IPS-20b (cell line): ENCODE results near the gene CYB5B.

ENCODE experiments used
- H3K27ac ChIP-seq: one replicate; pipeline ENCODE4 v1.5.1; 2013; ENCODE audit warnings: low read length
- H3K27me3 ChIP-seq: 2 replicates; pipeline ENCODE4 v1.6.1; 2013; ENCODE audit warnings: mild to moderate bottlenecking, low read length, inconsistent platforms; ENCODE audit not compliant: insufficient read depth
- H3K36me3 ChIP-seq: 2 replicates; pipeline ENCODE4 v1.6.1; 2013; ENCODE audit warnings: low read depth, mild to moderate bottlenecking, inconsistent platforms, low read length, moderate library complexity; ENCODE audit not compliant: insufficient read depth
- H3K4me1 ChIP-seq: 2 replicates; pipeline ENCODE4 v1.6.1; 2013; ENCODE audit warnings: mild to moderate bottlenecking, control low read depth, inconsistent platforms, low read length, moderate library complexity; ENCODE audit not compliant: insufficient read depth
- H3K4me3 ChIP-seq: 2 replicates; pipeline ENCODE4 v1.5.1; 2013; ENCODE audit warnings: mild to moderate bottlenecking, low read length, inconsistent platforms
- H3K9ac ChIP-seq: 2 replicates; pipeline ENCODE4 v1.6.1; 2013; ENCODE audit warnings: low read depth, mild to moderate bottlenecking, inconsistent platforms, low read length, moderate library complexity
- H3K9me3 ChIP-seq: 2 replicates; pipeline ENCODE4 v1.6.1; 2013; ENCODE audit warnings: mild to moderate bottlenecking, low read depth, low read length, inconsistent platforms; ENCODE audit not compliant: insufficient read depth

CYB5B gene

DNA sequence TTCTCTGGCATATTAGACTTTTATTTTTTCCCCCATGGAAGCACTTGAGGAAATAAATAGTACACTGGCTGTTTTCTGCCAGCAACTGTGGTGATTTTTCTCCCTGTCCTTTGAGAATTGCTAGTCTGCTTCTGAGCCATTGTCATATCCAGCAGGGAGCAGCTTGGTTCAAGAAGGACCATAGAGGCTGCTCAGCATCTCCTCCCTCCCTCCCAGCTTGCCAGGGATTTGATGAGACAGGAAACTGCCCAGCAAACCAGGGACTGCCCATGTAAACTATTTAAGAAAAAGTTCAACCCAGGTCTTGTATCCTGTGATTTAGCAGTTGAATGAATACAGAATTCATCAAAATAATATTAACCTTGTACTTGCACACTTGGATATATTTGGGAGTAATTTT is 39.5 kb downstream of the CYB5B start:
- H3K4me1 ChIP-seq: no peaks in the 10 kb centered on the region; the same call in 1 of the 2 replicates
- no peak overlapping the region for H3K9ac ChIP-seq
- H3K9me3 ChIP-seq: no peaks in the 10 kb centered on the region
- H3K36me3 ChIP-seq: peaks cover 57% of the 10 kb centered on the region
- H3K27ac ChIP-seq: no peak overlapping the region
- no peak overlapping the region for H3K4me3 ChIP-seq
- no peaks in the 10 kb centered on the region for H3K27me3 ChIP-seq

DNA sequence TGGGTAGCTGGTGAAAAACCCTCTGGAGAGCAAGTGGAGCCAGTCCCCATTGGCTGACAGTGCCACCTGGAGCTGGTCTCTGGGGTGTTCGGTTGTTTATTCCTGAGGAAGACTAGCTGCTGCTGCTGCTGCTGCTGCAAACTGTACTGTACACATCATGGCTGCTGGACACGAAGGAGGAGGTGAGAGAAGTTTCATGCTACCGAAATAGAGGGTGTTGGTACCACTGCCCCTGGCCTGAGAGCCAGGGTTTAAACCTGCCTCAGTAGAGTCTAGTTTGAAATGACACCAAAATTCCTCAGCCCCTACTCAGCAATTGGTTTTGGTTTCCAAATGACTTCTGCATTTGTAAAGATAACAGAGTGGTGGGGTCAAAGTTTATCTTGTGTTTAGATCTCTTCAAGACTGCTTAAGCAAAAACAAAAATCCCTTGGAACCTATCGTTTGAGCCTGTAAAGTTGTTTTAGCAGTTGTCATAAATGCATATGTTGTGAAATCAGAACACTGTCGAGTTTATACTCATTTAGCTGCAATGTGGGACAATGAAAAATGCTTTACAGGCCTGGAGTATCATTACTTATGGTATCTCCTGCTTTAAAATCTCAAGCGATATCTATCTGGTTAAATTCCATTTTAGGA is 40.8 kb downstream of the CYB5B start:
- H3K36me3 ChIP-seq: peaks cover 48% of the 10 kb centered on the region; the same call in 1 of the 2 replicates
- no peaks in the 10 kb centered on the region for H3K27me3 ChIP-seq
- no peaks in the 10 kb centered on the region for H3K9me3 ChIP-seq
- H3K4me1 ChIP-seq: no peaks in the 10 kb centered on the region; the same call in 1 of the 2 replicates
- no peak overlapping the region for H3K9ac ChIP-seq
- no peak overlapping the region for H3K27ac ChIP-seq
- H3K4me3 ChIP-seq: no peak overlapping the region

GRCh38 chr16:69465881-69466280 is 41.5 kb downstream of the CYB5B start:
- Histone ChIP-seq H3K9ac (no peak overlapping the region), H3K4me1 (no peaks in the 10 kb centered on the region; the same call in 1 of the 2 replicates), H3K9me3 (no peaks in the 10 kb centered on the region), H3K36me3 (peaks cover 41% of the 10 kb centered on the region; the same call in 1 of the 2 replicates), H3K4me3 (no peak overlapping the region), H3K27me3 (no peaks in the 10 kb centered on the region), H3K27ac (no peak overlapping the region)

DNA sequence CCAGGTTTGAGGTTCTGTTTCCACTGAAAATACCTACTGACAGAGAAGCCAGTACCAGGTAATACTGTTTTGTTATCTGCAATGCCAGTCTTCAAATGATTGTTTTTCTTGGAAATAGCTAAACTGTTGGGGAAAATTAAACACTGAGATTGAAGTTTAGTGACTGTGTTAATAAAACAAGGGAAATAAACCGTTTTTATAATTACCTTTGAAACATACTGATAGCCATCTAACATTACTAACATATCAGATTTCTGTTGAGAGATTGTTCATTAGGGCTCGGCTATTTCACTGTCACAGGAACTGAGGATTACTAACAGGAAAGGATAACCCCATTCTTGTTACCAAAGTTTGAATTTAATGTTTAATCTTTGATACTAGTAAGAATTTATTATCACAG is 42.1 kb downstream of the CYB5B start:
- Histone ChIP-seq H3K4me1 (no peaks in the 10 kb centered on the region; the same call in 1 of the 2 replicates), H3K4me3 (no peak overlapping the region), H3K27me3 (no peaks in the 10 kb centered on the region), H3K27ac (no peak overlapping the region), H3K36me3 (peaks cover 39% of the 10 kb centered on the region; the same call in 1 of the 2 replicates), H3K9ac (no peak overlapping the region), H3K9me3 (no peaks in the 10 kb centered on the region)

DNA sequence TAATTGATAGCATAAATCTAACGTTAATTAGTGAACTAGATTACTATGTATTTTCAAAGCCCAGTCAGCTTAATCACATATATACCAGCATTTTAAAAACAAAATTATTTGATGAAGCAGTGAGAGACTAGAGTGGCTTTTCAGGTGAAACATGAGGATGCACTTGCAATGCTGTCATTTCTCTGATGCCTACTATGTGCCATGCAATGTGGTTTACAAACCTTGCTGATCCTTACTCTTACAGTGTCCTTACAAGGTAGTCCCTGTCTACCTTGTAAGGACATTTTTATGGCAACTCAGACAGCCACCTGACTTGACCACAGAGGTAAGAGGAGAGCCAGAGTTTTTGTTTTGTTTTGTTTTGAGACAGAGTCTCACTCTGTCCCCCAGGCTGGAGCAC is 42.7 kb downstream of the CYB5B start:
- H3K4me1 ChIP-seq: no peaks in the 10 kb centered on the region; the same call in 1 of the 2 replicates
- H3K9me3 ChIP-seq: no peaks in the 10 kb centered on the region
- no peaks in the 10 kb centered on the region for H3K27me3 ChIP-seq
- peaks cover 34% of the 10 kb centered on the region; the same call in 1 of the 2 replicates for H3K36me3 ChIP-seq
- H3K27ac ChIP-seq: no peak overlapping the region
- H3K4me3 ChIP-seq: no peak overlapping the region
- H3K9ac ChIP-seq: no peak overlapping the region

DNA sequence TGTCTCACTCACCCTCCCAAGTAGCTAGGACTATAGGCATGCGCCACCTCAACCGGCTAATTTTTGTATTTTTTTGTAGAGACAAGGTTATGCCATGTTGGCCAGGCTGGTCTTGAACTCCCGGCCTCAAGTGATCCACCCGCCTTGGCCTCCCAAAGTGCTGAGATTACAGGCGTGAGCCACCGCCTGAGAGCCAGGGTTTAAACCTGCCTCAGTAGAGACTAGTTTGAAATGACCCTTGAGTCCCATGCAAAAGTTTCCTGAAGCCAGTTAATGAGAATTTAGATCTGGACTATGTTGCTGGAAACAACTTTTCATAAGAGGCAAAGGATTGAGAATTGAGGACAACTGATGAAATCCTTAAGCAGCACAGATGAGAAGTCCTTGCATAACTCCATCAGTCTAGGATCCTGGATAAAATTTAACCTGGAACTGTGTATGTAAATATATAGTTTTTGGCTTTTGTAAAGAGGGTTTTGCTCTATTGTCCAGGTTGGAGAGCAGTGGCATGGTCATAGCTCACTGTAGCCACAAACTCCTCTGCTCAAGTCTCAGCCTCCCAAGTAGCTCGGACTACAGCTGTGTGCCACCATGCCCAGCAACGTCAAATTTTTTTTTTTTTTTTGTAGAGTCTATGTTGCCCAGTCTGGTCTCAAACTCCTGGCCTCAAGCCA is 43.2 kb downstream of the CYB5B start:
- Histone ChIP-seq H3K27ac (no peak overlapping the region), H3K4me3 (no peak overlapping the region), H3K36me3 (peaks cover 28% of the 10 kb centered on the region; the same call in 1 of the 2 replicates), H3K9me3 (no peaks in the 10 kb centered on the region), H3K9ac (no peak overlapping the region), H3K4me1 (no peaks in the 10 kb centered on the region; the same call in 1 of the 2 replicates), H3K27me3 (no peaks in the 10 kb centered on the region)

- Histone ChIP-seq H3K4me3 (no peak overlapping the region), H3K27me3 (no peaks in the 10 kb centered on the region), H3K9ac (no peak overlapping the region), H3K27ac (no peak overlapping the region), H3K36me3 (peaks cover 8% of the 10 kb centered on the region; the same call in 1 of the 2 replicates), H3K9me3 (no peaks in the 10 kb centered on the region), H3K4me1 (no peaks in the 10 kb centered on the region; the same call in 1 of the 2 replicates)
Observed at GRCh38 chr16:69469807-69470561, 45.6 kb downstream of the CYB5B start.

- no peaks in the 10 kb centered on the region for H3K36me3 ChIP-seq
- no peak overlapping the region for H3K27ac ChIP-seq
Observed at GRCh38 chr16:69471121-69471520, 46.7 kb downstream of the CYB5B start.

DNA sequence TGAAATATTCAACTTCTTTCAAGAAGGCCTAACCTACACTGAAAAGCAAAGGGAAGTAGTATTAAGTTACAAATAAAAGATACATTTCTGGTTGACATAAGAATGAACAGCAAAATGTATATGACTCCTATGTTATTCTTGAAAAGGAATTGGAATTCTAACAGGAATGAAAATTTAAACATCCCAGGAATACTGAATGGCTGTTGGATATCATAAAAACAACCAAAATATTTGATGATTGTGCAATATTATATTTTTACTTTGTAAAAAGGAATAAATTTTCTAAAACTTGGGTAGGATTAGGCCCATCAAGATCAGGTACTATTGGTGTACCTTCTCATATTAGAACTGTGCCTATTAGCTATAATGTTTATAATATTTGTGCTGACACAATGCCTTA is 50.0 kb downstream of the CYB5B start:
- no peak overlapping the region for H3K27ac ChIP-seq
- H3K36me3 ChIP-seq: no peaks in the 10 kb centered on the region
- no peak overlapping the region for H3K9ac ChIP-seq
- no peaks in the 10 kb centered on the region for H3K4me1 ChIP-seq
- H3K27me3 ChIP-seq: no peaks in the 10 kb centered on the region
- no peak overlapping the region for H3K4me3 ChIP-seq
- H3K9me3 ChIP-seq: no peaks in the 10 kb centered on the region

More at GRCh38 chr16:69471121-69471520, 46.7 kb downstream of the CYB5B start:
- Histone ChIP-seq H3K9me3 (no peaks in the 10 kb centered on the region), H3K4me3 (no peak overlapping the region), H3K9ac (no peak overlapping the region), H3K27me3 (no peaks in the 10 kb centered on the region), H3K4me1 (no peaks in the 10 kb centered on the region)

DNA sequence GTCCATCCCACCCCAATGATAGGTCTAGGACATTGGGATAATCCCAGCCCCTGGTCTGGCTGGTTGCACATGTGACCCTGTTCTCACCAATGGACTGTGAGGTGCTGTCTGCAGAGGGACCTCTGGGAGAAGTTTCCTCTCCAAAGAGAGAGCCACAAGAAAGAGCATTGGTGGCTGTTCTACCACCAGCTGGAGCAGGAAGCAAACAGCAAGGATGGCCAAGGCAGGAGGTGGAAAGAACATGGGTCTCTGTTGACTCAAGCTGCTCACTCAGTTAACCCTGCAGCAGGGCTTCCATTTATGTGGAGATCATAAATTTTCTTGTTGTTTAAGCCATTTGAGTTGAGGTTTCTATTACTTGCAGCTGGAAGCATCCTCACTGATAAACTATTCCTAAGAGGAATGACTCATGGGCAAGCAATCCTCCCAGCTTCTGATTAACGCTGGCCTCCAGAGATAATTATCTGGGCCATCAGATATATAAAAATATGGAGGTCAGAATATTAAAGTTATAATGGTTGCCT is 52.6 kb downstream of the CYB5B start:
- H3K4me3 ChIP-seq: no peak overlapping the region
- H3K4me1 ChIP-seq: no peaks in the 10 kb centered on the region

DNA sequence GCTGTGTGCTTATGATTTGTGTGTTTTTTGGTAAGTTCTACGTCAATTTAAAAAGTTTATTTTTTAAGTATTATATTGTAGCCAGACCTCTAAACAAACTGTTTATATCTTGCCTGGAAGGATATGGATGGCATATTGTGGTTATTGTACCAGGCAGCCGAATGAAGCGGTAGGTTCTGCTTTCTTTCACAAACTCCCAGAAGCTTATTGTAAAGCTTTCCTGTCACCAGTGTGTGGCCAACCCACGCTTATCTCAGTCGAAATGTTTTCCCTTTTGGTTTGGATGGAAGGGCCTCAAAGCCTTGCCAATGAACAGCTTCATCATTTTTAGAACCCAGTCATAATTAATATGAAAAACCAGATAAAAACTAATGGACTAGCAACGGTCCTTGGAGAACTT is 53.1 kb downstream of the CYB5B start:
- H3K4me3 ChIP-seq: no peak overlapping the region
- H3K4me1 ChIP-seq: no peaks in the 10 kb centered on the region
- H3K9ac ChIP-seq: no peak overlapping the region
- no peaks in the 10 kb centered on the region for H3K9me3 ChIP-seq
- H3K36me3 ChIP-seq: no peaks in the 10 kb centered on the region
- H3K27me3 ChIP-seq: no peaks in the 10 kb centered on the region
- no peak overlapping the region for H3K27ac ChIP-seq

More for the DNA sequence above, 52.6 kb downstream of the CYB5B start:
- no peak overlapping the region for H3K27ac ChIP-seq
- no peaks in the 10 kb centered on the region for H3K9me3 ChIP-seq
- no peak overlapping the region for H3K9ac ChIP-seq
- no peaks in the 10 kb centered on the region for H3K27me3 ChIP-seq
- no peaks in the 10 kb centered on the region for H3K36me3 ChIP-seq
